Smooth muscle cell (in vitro differentiated cells): ENCODE data around the gene PODXL2. TPM values are rescaled to one million over a fixed set of nuclear protein-coding genes. Genes with fewer than 3 reads are reported as not detected.

Source experiments
- DNase-seq: peaks from one replicate; lab custom pipeline; 2025; ENCODE audit not compliant: unreplicated experiment; lab: John Stamatoyannopoulos, UW
- H2AFZ ChIP-seq: fragments of 200-600 bp; sonication (generic); 2 replicates; pipeline ENCODE4 v1.6.0; 2016; ENCODE audit warnings: antibody characterized with exemption, low read depth, mild to moderate bottlenecking
- H3F3A ChIP-seq: fragments of 200-600 bp; sonication (generic); 2 replicates; pipeline ENCODE4 v1.6.0; 2017; ENCODE audit warnings: antibody characterized with exemption, low read depth
- H3K27ac ChIP-seq: fragments of 200-600 bp; sonication (generic); 2 replicates; pipeline ENCODE4 v1.5.1; 2016; ENCODE audit warnings: low read depth, mild to moderate bottlenecking
- H3K27me3 ChIP-seq: fragments of 200-600 bp; sonication (generic); 2 replicates; pipeline ENCODE4 v1.6.1; 2016; ENCODE audit warnings: low read depth, mild to moderate bottlenecking
- H3K36me3 ChIP-seq: fragments of 200-600 bp; sonication (generic); 2 replicates; pipeline ENCODE4 v1.5.1; 2016; ENCODE audit warnings: low read depth
- H3K4me1 ChIP-seq: fragments of 200-600 bp; sonication (generic); 2 replicates; pipeline ENCODE4 v1.5.1; 2016; ENCODE audit warnings: low read depth
- H3K4me2 ChIP-seq: fragments of 200-600 bp; sonication (generic); 2 replicates; pipeline ENCODE4 v1.6.0; 2016; ENCODE audit warnings: mild to moderate bottlenecking
- H3K4me3 ChIP-seq: fragments of 200-600 bp; sonication (generic); 2 replicates; pipeline ENCODE4 v1.5.1; 2016; ENCODE audit warnings: mild to moderate bottlenecking
- H3K79me2 ChIP-seq: fragments of 200-600 bp; sonication (generic); 2 replicates; pipeline ENCODE4 v1.6.0; 2016; ENCODE audit warnings: low read depth, mild to moderate bottlenecking
- H3K9ac ChIP-seq: fragments of 200-600 bp; sonication (generic); 2 replicates; pipeline ENCODE4 v1.6.0; 2016; ENCODE audit warnings: low read depth
- H3K9me3 ChIP-seq: fragments of 200-600 bp; sonication (generic); replicated peaks from 2 replicates; pipeline ENCODE4 v1.5.1; 2016; ENCODE audit warnings: low read depth
- H4K20me1 ChIP-seq: fragments of 200-600 bp; sonication (generic); 2 replicates; pipeline ENCODE4 v1.6.0; 2016; ENCODE audit warnings: low read depth
- CTCF ChIP-seq: fragments of 200-600 bp; sonication (generic); IDR thresholded peaks from 2 replicates; pipeline ENCODE4 v1.5.1; 2017; ENCODE audit warnings: borderline replicate concordance, mild to moderate bottlenecking, antibody characterized with exemption; ENCODE audit not compliant: insufficient read depth, poor library complexity, severe bottlenecking
- WGBS: methylation state at CpG from one replicate; pipeline ENCODE4 v1.1.7; 2016; ENCODE audit warnings: low lambda C conversion rate; 5-methylcytosine and 5-hydroxymethylcytosine counted together
- polyA plus RNA-seq: library from polyadenylated mRNA; unstranded; fragments of >200 nt; fragmentation: Nextera tagmentation; extraction: Ambion mirVana; gene quantifications from 2 replicates; pipeline ENCODE4 v1.2.1, GENCODE V29; 2016
- total RNA-seq: library from RNA; depleted of rRNA; stranded (reverse); fragments of >200 nt; gene quantifications from 2 replicates; pipeline ENCODE4 v1.2.3, GENCODE V29; 2014

The PODXL2 gene
- total and polyA plus RNA-seq, 2 experiments from 2014 or later = 4.1 to 9.7 TPM

- Histone ChIP-seq H3K9ac (no peak overlapping the region), H3K9me3 (no peaks in the 10 kb centered on the region), H2AFZ (no peak overlapping the region), H3K4me2 (no peak overlapping the region), H3K27me3 (no peaks in the 10 kb centered on the region), H3K4me3 (no peak overlapping the region), H3K27ac (no peak overlapping the region), H3K79me2 (no peaks in the 10 kb centered on the region), H3K36me3 (no peaks in the 10 kb centered on the region), H4K20me1 (no peaks in the 10 kb centered on the region), H3F3A (no peaks in the 10 kb centered on the region), H3K4me1 (no peaks in the 10 kb centered on the region)
- DNase-seq = no peak
- 80% methylated on average over 14 of the region's 14 CpGs for WGBS
- TF ChIP-seq CTCF = no peak
Observed at GRCh38 chr3:127717357-127718244, 88.6 kb downstream of the PODXL2 start.

GRCh38 chr3:127718245-127718915 lies 89.4 kb downstream of the PODXL2 start:
- H3K4me2 ChIP-seq = no peak overlapping the region
- H3K4me1 ChIP-seq = no peaks in the 10 kb centered on the region
- no peak overlapping the region for H3K4me3 ChIP-seq
- H3F3A ChIP-seq = no peaks in the 10 kb centered on the region
- no peak overlapping the region for H2AFZ ChIP-seq
- no peak overlapping the region for H3K27ac ChIP-seq
- H3K36me3 ChIP-seq = no peaks in the 10 kb centered on the region
- no peaks in the 10 kb centered on the region for H3K27me3 ChIP-seq
- H3K9me3 ChIP-seq = no peaks in the 10 kb centered on the region
- no peaks in the 10 kb centered on the region for H4K20me1 ChIP-seq
- H3K9ac ChIP-seq = no peak overlapping the region
- no peak for DNase-seq
- 93% methylated on average over 7 of the region's 7 CpGs for WGBS
- no peaks in the 10 kb centered on the region for H3K79me2 ChIP-seq
- TF ChIP-seq CTCF = no peak

- H3K36me3 ChIP-seq = no peaks in the 10 kb centered on the region
- no peak overlapping the region for H3K4me3 ChIP-seq
- H3K27me3 ChIP-seq = no peaks in the 10 kb centered on the region
- no peak overlapping the region for H3K27ac ChIP-seq
- no peaks in the 10 kb centered on the region for H3K79me2 ChIP-seq
- H3K9me3 ChIP-seq = no peaks in the 10 kb centered on the region
- no peak overlapping the region for H3K4me2 ChIP-seq
- H4K20me1 ChIP-seq = no peaks in the 10 kb centered on the region
- H2AFZ ChIP-seq = no peak overlapping the region
- no peak for TF ChIP-seq CTCF
- no peak for DNase-seq
- no peaks in the 10 kb centered on the region for H3K4me1 ChIP-seq
- no peaks in the 10 kb centered on the region for H3F3A ChIP-seq
- WGBS = 82% methylated on average over 3 of the region's 3 CpGs
- no peak overlapping the region for H3K9ac ChIP-seq
Observed at GRCh38 chr3:127718916-127719290, 89.9 kb downstream of the PODXL2 start.
